Right lobe of liver (tissue), 6 donors: ENCODE results near the gene SAMD1. TPM values are rescaled to one million over a fixed set of nuclear protein-coding genes. Genes with fewer than 3 reads are reported as not detected.

Experiments
- ATAC-seq, 4 donors: fragments of 200-7000 bp; cut with Tn5 transposase; one replicate each; pipeline ENCODE4 v1.9.1; 2020; ENCODE audit warnings: mild to moderate bottlenecking in 4 of 4, moderate library complexity in 4 of 4
- DNase-seq, 3 donors: peaks; one replicate each; pipeline ENCODE4 v3.0.0-alpha.2; 2020
- H3K27ac ChIP-seq, 3 donors: fragments of 200-600 bp; one replicate each; pipeline ENCODE4 v1.8.0; 2022
- H3K27me3 ChIP-seq, 2 donors: fragments of 200-600 bp; one replicate each; pipeline ENCODE4 v1.8.0; 2022
- H3K36me3 ChIP-seq, 4 donors: fragments of 200-600 bp; sonication (generic) in 1 of 4; one replicate each; pipeline versions ENCODE4 v1.5.1 to v1.8.0; 2017 to 2022; ENCODE audit warnings: control low read depth in 1 of 4
- H3K4me1 ChIP-seq, 4 donors: fragments of 200-600 bp; sonication (generic) in 1 of 4; one replicate each; pipeline versions ENCODE4 v1.5.1 to v1.8.0; 2017 to 2022; ENCODE audit warnings: control low read depth in 1 of 4
- H3K4me3 ChIP-seq, 3 donors: fragments of 200-600 bp; one replicate each; pipeline ENCODE4 v1.8.0; 2022
- H3K9me3 ChIP-seq, 4 donors: fragments of 200-600 bp; sonication (generic) in 1 of 4; one replicate each; pipeline versions ENCODE4 v1.5.1 to v1.8.0; 2017 to 2022; ENCODE audit warnings: control low read depth in 1 of 4
- POLR2A ChIP-seq: fragments of 450-650 bp; IDR thresholded peaks from one replicate; pipeline ENCODE4 v1.6.1; 2017; ENCODE audit warnings: antibody characterized with exemption, mild to moderate bottlenecking
- WGBS: methylation state at CpG from one replicate; pipeline ENCODE4 v1.1.6; 2018; ENCODE audit warnings: low coverage, low lambda C conversion rate; ENCODE audit not compliant: insufficient coverage; ENCODE audit errors: missing lambda C conversion rate; 5-methylcytosine and 5-hydroxymethylcytosine counted together
- intact Hi-C, 2 donors: fragments of 100-400 bp; cut with DNase I; formaldehyde crosslinking; loops; one replicate each; pipeline versions ENCODE4 v1.11.2 to v1.14.1; 2022
- total RNA-seq, 6 experiments: library from RNA; depleted of rRNA in 2 of 6; stranded (reverse); fragments of >200 nt in 2 of 6; fragmentation: NEBNext Ultra II Directional in 3 of 6; extraction: Animal tissue kit (Norgen Biotek cat#: 25700) in 3 of 6; gene quantifications; one replicate each; pipeline versions ENCODE4 v1.1.0 to v1.2.4, GENCODE V29; 2016 to 2023
- TF ChIP-seq, protein P1 (sequence below), 4 donors: fragments of 200-600 bp in 3 of 4; fragments of 450-650 bp in 1 of 4; IDR thresholded peaks; one replicate each; pipeline versions ENCODE4 v1.5.1 to v1.8.0; 2016 to 2022; ENCODE audit warnings: antibody characterized with exemption in 4 of 4, mild to moderate bottlenecking in 2 of 4
- donor health status: DM: no; HTN: yes; CAD: no.
- donor health status: DM: no; HTN: no; CAD: no.
- donor health status: DM: no; HTN: no; CAD: no.
- donor health status: DM: no; HTN: yes; CAD: no.
- donor health status: DM: no; HTN: yes; CAD: no.

The SAMD1 gene
- total RNA-seq, 6 experiments from 2014 or later = 10.0 to 25.3 (median 15.6) TPM

DNA sequence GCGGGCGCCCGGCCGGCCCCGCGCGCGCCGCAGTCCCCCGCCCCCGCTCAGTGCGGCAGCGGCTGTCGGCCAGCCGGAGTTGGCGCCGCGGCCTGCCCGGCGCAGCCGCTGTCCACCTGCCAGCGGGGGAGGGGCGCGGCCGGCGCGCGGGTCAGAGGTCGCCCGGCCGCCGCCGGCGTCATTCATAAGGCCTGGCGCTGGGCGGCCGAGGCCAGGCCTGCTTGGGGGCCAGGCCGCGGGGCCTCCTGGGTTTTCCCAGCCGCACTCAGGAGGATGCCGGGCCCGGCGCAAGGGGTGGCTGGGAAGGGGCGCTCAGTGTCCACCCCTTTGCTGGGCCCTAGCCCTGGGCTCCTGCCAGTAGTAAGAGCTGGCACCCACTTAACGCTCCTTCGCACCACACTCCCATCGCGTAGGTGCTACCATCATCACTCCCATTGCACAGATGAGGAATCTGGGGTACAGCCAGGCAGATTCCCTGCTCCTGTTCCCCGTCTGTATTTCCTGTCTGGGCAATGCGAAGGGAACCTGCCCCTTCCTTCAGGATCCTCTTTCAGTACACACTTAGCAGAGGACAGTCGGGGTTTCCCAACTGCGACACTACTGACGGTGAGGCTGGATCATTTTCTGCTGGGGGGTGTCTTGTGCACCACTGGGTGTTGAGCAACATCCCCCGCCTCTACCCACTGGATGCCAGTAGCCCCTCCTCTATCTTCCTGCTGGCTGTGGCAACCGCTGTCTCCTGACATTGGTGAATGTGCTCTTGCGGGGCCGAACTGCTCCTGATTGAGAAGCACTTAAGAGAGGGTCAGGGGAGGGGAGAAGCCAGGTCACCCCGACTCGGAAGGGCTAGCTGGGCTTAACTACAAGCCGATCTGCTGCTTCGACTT, 27.9 kb upstream of the SAMD1 start:
- TF ChIP-seq, protein P1, sequence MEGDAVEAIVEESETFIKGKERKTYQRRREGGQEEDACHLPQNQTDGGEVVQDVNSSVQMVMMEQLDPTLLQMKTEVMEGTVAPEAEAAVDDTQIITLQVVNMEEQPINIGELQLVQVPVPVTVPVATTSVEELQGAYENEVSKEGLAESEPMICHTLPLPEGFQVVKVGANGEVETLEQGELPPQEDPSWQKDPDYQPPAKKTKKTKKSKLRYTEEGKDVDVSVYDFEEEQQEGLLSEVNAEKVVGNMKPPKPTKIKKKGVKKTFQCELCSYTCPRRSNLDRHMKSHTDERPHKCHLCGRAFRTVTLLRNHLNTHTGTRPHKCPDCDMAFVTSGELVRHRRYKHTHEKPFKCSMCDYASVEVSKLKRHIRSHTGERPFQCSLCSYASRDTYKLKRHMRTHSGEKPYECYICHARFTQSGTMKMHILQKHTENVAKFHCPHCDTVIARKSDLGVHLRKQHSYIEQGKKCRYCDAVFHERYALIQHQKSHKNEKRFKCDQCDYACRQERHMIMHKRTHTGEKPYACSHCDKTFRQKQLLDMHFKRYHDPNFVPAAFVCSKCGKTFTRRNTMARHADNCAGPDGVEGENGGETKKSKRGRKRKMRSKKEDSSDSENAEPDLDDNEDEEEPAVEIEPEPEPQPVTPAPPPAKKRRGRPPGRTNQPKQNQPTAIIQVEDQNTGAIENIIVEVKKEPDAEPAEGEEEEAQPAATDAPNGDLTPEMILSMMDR (IDR thresholded peaks at IDR 0.05) = no peak
- peak; percentile 74 for TF ChIP-seq POLR2A
- intact Hi-C loops = no loop called here
- DNase-seq (peak; percentile 85 to 90 (median 86)), ATAC-seq (peak; percentile 54 to 66 (median 60))
- WGBS = 0% methylated on average over 10 of the region's 61 CpGs
- no peaks in the 10 kb centered on the region for H3K36me3 ChIP-seq
- H3K27me3 ChIP-seq = no peaks in the 10 kb centered on the region
- no peaks in the 10 kb centered on the region for H3K9me3 ChIP-seq
- H3K4me1 ChIP-seq = peaks cover 0 to 43% (median 18%) of the 10 kb centered on the region in 4 donors
- peak overlapping the region; percentile 39 to 54 (median 39) for H3K4me3 ChIP-seq
- peak overlapping the region; percentile 94 to 98 (median 98) for H3K27ac ChIP-seq

DNA sequence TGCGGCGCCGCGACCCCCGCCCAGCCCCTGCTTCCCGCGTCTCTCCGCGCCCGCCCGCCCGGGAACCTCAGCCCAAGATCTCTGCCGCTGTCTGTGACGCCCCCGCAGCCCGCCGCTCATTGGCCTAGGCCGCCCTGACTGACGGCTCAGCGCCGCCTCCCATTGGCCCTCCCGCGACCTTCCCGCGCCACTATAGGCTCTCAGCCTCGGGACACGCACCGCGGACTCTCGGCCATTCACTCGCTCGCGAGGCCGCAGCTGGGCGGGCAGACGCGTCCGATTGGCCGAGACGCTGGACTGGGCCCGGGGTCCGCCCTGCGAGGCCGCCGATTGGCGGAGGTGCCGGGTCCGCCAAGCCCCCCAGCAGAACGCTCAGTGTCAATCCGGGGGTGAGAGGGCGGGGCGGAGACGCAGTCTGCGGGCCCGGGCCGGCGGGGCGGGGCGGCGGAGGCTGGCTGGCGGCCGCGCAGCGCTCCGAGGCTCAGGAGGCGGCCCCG, 27.2 kb upstream of the SAMD1 start, which contains the start of gene PRKACA:
Gene PRKACA (minus strand): TSS at position 95 of the 497 bp plus-strand sequence. CDS start 215 bp downstream, outside the sequence.
- H3K27ac ChIP-seq = peak within 1 kb of the TSS; percentile 94 to 98 (median 98)
- DNase-seq = peak; percentile 100
- peak; percentile 81 to 94 (median 85) for ATAC-seq
- WGBS = no CpG with 5 or more reads among the region's 67 CpGs
- H3K4me3 ChIP-seq = peak within 1 kb of the TSS; percentile 78 to 94 (median 78)
- H3K4me1 ChIP-seq = peaks cover 0 to 50% (median 22%) of the 10 kb centered on the region in 4 donors
- intact Hi-C loops = no loop called here
- H3K36me3 ChIP-seq = no peaks in the 10 kb centered on the region
- H3K9me3 ChIP-seq = no peaks in the 10 kb centered on the region
- H3K27me3 ChIP-seq = no peaks in the 10 kb centered on the region
- no peak for TF ChIP-seq POLR2A
- TF ChIP-seq, protein P1 (IDR thresholded peaks at IDR 0.05) = no peak

DNA sequence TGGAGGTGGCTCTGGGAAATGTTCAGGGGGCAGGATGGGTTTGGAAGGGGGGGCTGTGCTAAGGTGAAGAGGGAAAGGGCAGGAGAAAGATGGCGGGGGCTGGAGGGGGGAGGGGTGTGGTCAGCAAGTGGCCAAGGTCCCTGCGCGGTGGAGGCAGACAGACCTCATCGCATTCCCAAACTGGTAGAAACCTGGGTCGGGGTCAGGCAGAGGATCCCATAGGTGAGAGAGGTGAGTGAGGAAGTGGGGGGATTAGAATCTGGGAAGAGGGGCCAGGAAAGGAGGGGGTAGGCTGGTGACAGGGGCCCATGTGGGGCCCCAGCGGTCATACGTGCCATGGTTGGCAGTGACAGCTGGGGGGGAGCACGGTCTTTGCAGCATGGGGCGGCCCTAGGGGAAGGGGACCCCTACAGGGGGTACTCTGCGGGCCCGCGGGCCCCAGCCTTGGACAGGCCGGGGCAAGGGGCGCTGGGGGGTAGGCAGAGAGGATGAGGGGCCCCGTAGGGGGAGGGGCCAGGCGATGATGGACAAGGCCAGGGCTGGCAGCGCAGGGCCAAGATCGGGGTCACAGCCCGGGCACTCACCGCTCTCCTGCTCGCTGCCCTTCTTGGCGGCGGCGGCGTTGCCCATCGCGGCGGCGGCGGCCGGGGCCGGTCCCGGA, 26.5 kb upstream of the SAMD1 start:
- H3K27ac ChIP-seq = peak overlapping the region; percentile 43 to 66 (median 44)
- no peaks in the 10 kb centered on the region for H3K9me3 ChIP-seq
- no peak for TF ChIP-seq POLR2A
- TF ChIP-seq, protein P1 (IDR thresholded peaks at IDR 0.05) = no peak
- no peaks in the 10 kb centered on the region for H3K36me3 ChIP-seq
- ATAC-seq = no peak
- peak in 2 of 3 donors; percentile 61 to 71 for DNase-seq
- peak overlapping the region; percentile 78 to 94 (median 78) for H3K4me3 ChIP-seq
- H3K4me1 ChIP-seq = peaks cover 0 to 57% (median 29%) of the 10 kb centered on the region in 4 donors
- intact Hi-C loops = no loop called here
- 0% methylated on average over 5 of the region's 33 CpGs for WGBS
- H3K27me3 ChIP-seq = no peaks in the 10 kb centered on the region

DNA sequence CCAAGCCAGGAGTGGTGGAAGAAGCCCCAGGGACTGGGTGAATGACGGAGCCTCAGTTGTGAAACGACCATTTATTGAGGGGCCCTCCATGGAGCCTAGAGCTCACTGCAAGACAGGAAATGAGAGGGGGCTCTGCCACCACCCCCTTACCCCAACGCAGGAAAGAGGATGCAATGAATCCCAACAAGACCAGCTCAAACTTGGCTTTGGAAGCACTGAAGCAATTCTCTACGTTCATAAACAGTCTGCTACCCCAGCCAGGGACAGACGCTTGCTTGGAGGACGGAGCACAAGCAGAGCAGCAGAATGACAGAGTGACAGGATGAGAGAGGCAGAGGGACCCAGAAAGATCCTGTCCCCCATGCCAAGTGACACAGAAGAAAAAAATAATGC, 26.0 kb upstream of the SAMD1 start:
- DNase-seq (no peak), ATAC-seq (no peak)
- 6% methylated on average over 4 of the region's 6 CpGs for WGBS
- H3K27me3 ChIP-seq = no peaks in the 10 kb centered on the region
- H3K4me3 ChIP-seq = peak overlapping the region; percentile 78 to 94 (median 78)
- intact Hi-C loops = no loop called here
- TF ChIP-seq, protein P1 (IDR thresholded peaks at IDR 0.05) = no peak
- no peak for TF ChIP-seq POLR2A
- peaks cover 0 to 57% (median 29%) of the 10 kb centered on the region in 4 donors for H3K4me1 ChIP-seq
- H3K36me3 ChIP-seq = no peaks in the 10 kb centered on the region
- H3K9me3 ChIP-seq = no peaks in the 10 kb centered on the region
- peak overlapping the region in 2 of 3 donors; percentile 43 to 66 for H3K27ac ChIP-seq
